HepG2 (cell line): ENCODE results near the gene TEX22. TPM values are rescaled to one million over a fixed set of nuclear protein-coding genes. Genes with fewer than 3 reads are reported as not detected.

Experiments
- ATAD3A ChIP-seq: sonication (generic); formaldehyde crosslinking; IDR thresholded peaks from 2 replicates; pipeline ENCODE4 v1.4.0; 2020; ENCODE audit warnings: missing genetic modification reagents
- ATF5 ChIP-seq: sonication (generic); formaldehyde crosslinking; IDR thresholded peaks from 2 replicates; pipeline ENCODE4 v1.4.0; 2020; ENCODE audit warnings: mild to moderate bottlenecking, low read depth, missing genetic modification reagents
- FLYWCH1 ChIP-seq: sonication (generic); formaldehyde crosslinking; IDR thresholded peaks from 2 replicates; pipeline ENCODE4 v1.8.1; 2023; ENCODE audit warnings: mild to moderate bottlenecking, missing genetic modification reagents
- HIC2 ChIP-seq: sonication (generic); formaldehyde crosslinking; IDR thresholded peaks from 2 replicates; pipeline ENCODE4 v1.9.0; 2022; ENCODE audit warnings: low read depth, missing genetic modification reagents
- HOXA7 ChIP-seq: sonication (generic); formaldehyde crosslinking; IDR thresholded peaks from 2 replicates; pipeline ENCODE4 v1.8.1; 2022; ENCODE audit warnings: mild to moderate bottlenecking, missing genetic modification reagents, moderate library complexity
- NFYB ChIP-seq: sonication (generic); formaldehyde crosslinking; IDR thresholded peaks from 2 replicates; pipeline ENCODE4 v1.4.0; 2020; ENCODE audit warnings: missing genetic modification reagents
- POLR2G ChIP-seq: fragments of 200-400 bp; formaldehyde crosslinking; IDR thresholded peaks from 2 replicates; pipeline ENCODE4 v1.6.1; 2018; ENCODE audit warnings: mild to moderate bottlenecking, low read depth, low read length, moderate library complexity
- SP4 ChIP-seq: sonication (generic); formaldehyde crosslinking; IDR thresholded peaks from 2 replicates; pipeline ENCODE4 v1.8.1; 2023; ENCODE audit warnings: mild to moderate bottlenecking, missing genetic modification reagents
- ZNF331 ChIP-seq: sonication (generic); formaldehyde crosslinking; IDR thresholded peaks from 2 replicates; pipeline ENCODE4 v1.4.0; 2020; ENCODE audit warnings: missing genetic modification reagents
- ZNF44 ChIP-seq: sonication (generic); formaldehyde crosslinking; IDR thresholded peaks from 2 replicates; pipeline ENCODE4 v1.5.1; 2020; ENCODE audit warnings: mild to moderate bottlenecking, missing genetic modification reagents
- ZNF547 ChIP-seq: sonication (generic); formaldehyde crosslinking; IDR thresholded peaks from 2 replicates; pipeline ENCODE4 v1.5.1; 2020; ENCODE audit warnings: mild to moderate bottlenecking, missing genetic modification reagents
- ZNF609 ChIP-seq: sonication (generic); formaldehyde crosslinking; IDR thresholded peaks from 2 replicates; pipeline ENCODE4 v1.4.0; 2020; ENCODE audit warnings: mild to moderate bottlenecking, missing genetic modification reagents, borderline replicate concordance
- polyA plus RNA-seq, 8 experiments: library from polyadenylated mRNA; depleted of rRNA in 3 of 8; stranded (reverse) in 7 of 8; unstranded in 1 of 8; fragments of >200 nt; fragmentation: Illumina TruSeq in 4 of 8; extraction: Trizol in 4 of 8; gene quantifications; 2 replicates each; pipeline versions ENCODE4 v1.2.1 to v1.2.3, GENCODE V29; 2011 to 2016; ENCODE audit warnings: low read depth in 4 of 8, missing spikeins in 1 of 8, mixed read lengths in 1 of 8; ENCODE audit not compliant: insufficient read depth in 1 of 8
- total RNA-seq, 5 experiments: library from RNA; depleted of rRNA; stranded (reverse); fragments of >200 nt; fragmentation: Illumina TruSeq; extraction: Trizol; gene quantifications; 2 replicates each; pipeline ENCODE4 v1.2.3, GENCODE V29; 2016; ENCODE audit warnings: low read depth in 1 of 5
- TF ChIP-seq, protein P1 (sequence below): sonication (generic); formaldehyde crosslinking; IDR thresholded peaks from 2 replicates; pipeline ENCODE4 v1.4.0; 2020; ENCODE audit warnings: missing genetic modification reagents
- TF ChIP-seq, protein P2 (sequence below): sonication (generic); formaldehyde crosslinking; IDR thresholded peaks from 2 replicates; pipeline ENCODE4 v1.5.0; 2020; ENCODE audit warnings: missing genetic modification reagents, mild to moderate bottlenecking, borderline replicate concordance

The TEX22 gene
- total and polyA plus RNA-seq, 2 of the 13 experiments (the other 11 are each of a cell fraction or from before 2014, with no cell fraction given), result 0.07 to 0.27 TPM

DNA sequence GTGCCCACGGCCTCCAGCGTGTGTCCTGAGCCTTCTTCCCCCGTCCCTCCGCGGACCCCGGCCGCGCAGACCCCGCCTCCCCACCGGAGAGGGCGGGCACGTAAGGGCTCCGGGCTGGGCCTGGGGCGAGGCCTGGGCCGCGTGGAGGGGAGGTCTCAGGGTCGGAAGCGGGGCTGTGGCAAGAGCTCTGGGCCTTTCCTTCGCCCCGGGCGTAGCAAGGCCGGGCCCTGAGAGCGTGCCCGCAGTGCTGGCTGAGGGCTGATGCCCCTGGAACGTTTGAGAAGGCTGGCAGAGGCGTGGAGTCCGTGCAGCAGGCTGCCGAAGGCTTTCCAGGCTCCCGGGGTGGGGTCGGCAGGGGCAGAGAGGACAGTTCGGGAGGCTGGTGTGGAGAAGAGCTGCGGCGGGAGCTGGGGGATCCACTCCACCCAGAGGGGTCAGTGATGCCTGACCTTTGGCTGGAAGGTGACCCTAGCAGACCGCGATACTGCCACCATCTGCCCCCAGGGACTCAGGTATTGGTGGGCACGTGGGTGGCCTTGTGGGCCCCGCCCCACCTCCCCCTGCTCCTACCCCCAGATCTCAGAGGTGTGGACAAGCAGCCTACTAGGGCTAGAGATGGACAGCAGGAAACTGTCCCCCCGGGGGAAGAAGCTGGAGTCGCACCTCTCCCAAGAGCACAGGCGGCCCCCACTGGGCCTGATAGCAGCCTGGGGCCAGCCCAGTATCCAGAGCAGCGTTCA, 558 bp downstream of the TEX22 start (continued):
- TF ChIP-seq, protein P1, sequence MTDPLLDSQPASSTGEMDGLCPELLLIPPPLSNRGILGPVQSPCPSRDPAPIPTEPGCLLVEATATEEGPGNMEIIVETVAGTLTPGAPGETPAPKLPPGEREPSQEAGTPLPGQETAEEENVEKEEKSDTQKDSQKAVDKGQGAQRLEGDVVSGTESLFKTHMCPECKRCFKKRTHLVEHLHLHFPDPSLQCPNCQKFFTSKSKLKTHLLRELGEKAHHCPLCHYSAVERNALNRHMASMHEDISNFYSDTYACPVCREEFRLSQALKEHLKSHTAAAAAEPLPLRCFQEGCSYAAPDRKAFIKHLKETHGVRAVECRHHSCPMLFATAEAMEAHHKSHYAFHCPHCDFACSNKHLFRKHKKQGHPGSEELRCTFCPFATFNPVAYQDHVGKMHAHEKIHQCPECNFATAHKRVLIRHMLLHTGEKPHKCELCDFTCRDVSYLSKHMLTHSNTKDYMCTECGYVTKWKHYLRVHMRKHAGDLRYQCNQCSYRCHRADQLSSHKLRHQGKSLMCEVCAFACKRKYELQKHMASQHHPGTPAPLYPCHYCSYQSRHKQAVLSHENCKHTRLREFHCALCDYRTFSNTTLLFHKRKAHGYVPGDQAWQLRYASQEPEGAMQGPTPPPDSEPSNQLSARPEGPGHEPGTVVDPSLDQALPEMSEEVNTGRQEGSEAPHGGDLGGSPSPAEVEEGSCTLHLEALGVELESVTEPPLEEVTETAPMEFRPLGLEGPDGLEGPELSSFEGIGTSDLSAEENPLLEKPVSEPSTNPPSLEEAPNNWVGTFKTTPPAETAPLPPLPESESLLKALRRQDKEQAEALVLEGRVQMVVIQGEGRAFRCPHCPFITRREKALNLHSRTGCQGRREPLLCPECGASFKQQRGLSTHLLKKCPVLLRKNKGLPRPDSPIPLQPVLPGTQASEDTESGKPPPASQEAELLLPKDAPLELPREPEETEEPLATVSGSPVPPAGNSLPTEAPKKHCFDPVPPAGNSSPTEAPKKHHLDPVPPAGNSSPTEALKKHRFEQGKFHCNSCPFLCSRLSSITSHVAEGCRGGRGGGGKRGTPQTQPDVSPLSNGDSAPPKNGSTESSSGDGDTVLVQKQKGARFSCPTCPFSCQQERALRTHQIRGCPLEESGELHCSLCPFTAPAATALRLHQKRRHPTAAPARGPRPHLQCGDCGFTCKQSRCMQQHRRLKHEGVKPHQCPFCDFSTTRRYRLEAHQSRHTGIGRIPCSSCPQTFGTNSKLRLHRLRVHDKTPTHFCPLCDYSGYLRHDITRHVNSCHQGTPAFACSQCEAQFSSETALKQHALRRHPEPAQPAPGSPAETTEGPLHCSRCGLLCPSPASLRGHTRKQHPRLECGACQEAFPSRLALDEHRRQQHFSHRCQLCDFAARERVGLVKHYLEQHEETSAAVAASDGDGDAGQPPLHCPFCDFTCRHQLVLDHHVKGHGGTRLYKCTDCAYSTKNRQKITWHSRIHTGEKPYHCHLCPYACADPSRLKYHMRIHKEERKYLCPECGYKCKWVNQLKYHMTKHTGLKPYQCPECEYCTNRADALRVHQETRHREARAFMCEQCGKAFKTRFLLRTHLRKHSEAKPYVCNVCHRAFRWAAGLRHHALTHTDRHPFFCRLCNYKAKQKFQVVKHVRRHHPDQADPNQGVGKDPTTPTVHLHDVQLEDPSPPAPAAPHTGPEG, result peak; percentile 19; the same call in 1 of the 2 replicates
- peak; percentile 89; the same call in 1 of the 2 replicates for TF ChIP-seq ZNF547
- no peak; the same call in 1 of the 2 replicates for TF ChIP-seq FLYWCH1 (CRISPR knock-in tag)
- TF ChIP-seq SP4 (CRISPR knock-in tag), result peak; percentile 46; the same call in 1 of the 2 replicates
- TF ChIP-seq ZNF44 (CRISPR knock-in tag), result peak; percentile 56; the same call in 1 of the 2 replicates
- 0 out of 2 replicates have a peak, but pooled peaks have one; percentile 54 for TF ChIP-seq ATF5 (CRISPR knock-in tag)
- TF ChIP-seq ATAD3A (CRISPR knock-in tag), result 0 out of 2 replicates have a peak, but pooled peaks have one; percentile 30
- peak; percentile 19; the same call in 1 of the 2 replicates for TF ChIP-seq ZNF331 (CRISPR knock-in tag)
- TF ChIP-seq HOXA7, result peak; percentile 90; the same call in 1 of the 2 replicates
- peak; percentile 49; the same call in 1 of the 2 replicates for TF ChIP-seq HIC2 (CRISPR knock-in tag)
- peak; percentile 84 for TF ChIP-seq POLR2G
- TF ChIP-seq ZNF609 (CRISPR knock-in tag), result 0 out of 2 replicates have a peak, but pooled peaks have one; percentile 11
- TF ChIP-seq, protein P2, sequence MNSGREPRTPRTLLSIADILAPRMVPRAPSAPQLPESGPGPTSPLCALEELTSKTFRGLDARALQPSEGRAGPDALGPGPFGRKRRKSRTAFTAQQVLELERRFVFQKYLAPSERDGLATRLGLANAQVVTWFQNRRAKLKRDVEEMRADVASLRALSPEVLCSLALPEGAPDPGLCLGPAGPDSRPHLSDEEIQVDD (CRISPR knock-in tag), result peak; percentile 17; the same call in 1 of the 2 replicates
- TF ChIP-seq NFYB (CRISPR knock-in tag), result no peak
